Measurements from ENCODE around the gene MSGN1.

MSGN1 gene

DNA sequence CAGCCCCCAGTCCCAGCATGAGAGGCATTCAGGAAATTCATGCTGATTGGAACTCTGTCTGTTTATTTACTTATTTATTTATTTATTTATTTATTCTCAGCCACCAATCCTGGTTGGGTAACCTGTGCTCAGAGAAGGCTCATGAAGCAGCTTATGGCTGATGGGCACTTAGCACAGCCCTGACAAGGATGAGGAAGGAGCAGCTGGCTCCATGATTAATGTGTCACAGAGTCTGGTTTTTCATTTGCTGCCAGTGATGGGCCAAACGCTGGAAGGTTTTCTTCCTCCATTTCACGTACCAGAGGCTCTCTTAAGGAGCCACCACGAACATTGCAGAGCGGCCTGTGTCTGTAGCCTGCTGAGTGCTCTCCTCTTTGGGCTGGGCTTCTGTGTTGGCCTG, 33.9 kb downstream of the MSGN1 start:
- DNase-seq: no peak

DNA sequence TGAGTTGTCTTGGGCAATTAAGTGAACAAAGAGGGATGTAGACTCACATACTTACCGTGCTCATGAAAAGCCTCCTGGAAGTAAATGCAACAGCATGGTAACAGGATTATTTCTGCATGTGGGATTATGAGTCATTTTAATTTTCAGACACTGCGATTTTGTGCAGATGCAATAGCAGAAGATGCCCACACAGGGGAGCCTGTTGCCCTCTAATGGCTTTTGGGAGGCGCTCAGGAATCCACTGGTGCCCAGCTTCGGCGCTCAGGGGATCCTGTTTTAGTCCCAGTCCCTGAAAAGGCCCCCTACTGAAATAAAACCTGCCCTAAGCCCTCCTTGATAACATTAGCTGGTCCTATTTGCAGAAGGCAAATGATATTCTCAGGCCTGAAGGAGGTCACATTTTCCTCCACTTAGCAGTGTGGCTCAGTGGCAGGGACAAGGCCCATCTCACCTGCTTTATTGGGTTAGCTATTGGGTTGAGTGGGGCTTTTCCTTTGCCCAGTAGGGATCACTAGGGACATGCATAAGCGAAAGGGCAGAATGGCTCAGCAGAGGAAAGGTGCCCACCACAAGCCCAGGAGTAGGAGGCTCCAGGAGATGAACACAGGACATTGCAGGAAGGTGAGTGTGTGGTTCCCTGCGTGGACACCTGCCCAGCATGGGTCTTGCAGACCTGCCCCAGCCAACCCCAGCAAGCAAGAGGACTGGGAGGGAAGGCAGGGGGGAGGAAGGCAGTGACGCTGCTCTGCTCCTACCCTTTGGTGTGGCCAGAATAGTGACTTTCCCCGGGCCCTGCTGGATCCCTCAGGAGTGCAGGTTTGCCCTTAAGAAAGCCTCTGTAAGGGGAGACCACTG, 35.7 kb downstream of the MSGN1 start:
- DNase-seq: peak; percentile 44

DNA sequence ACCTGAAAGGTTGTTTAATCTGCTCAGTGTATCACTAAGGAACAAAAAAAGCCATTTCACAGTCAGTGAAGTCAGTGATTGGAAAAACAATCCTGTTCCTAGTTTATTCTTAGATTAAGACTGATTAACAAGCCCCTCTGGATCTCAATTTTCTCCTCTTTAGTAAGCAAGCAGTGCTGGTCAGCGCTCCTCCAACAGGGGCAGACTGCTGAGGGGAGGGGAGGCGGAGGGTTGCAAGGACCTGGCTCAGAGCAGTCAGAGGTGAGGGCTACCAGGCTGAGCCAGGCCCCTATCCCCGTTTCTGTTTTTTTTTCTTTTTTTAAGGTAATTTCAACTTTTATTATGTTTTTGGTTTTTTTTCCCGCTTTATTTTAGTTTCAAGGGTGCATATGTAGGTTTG, 37.5 kb downstream of the MSGN1 start:
- DNase-seq: no peak

DNA sequence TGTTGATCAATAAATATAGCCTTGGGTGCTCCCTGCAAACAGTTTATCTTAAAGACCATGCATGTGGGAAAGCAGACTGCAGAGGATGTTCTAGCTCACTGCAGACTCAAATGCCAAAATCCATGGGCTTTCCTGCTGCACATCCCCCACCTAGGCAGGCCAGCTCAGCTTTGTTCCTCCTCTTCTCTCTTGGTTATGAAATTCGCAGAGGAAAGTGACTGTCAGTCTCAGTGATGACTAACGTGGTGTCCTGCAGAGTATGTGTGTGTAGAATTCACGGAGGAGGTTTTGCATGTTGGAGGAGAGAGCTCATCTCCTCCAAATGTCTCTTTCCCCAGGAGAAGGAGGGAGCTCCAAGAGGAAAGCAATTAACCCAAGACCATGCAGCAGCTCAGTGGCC, 40.8 kb downstream of the MSGN1 start:
- DNase-seq: no peak

DNA sequence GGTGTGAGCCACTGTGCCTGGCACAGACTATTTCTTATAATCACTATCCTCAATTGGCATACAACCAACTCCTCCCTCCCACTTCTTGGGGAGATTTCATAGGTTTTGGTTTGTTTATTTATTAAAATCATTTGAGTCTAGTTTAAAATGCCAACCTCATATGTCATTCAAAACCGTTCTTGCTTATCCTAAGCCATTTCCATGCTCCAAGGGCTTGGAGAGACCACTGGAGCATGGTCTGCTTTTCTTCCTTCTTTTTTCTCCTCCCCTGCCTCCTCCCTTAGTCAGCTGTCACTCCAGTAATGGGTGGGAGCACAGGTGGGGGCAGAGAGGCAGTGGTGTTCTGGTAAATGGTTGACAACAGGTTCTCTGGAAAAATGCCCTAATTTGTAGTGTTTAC, 41.8 kb downstream of the MSGN1 start:
- DNase-seq: no peak

DNA sequence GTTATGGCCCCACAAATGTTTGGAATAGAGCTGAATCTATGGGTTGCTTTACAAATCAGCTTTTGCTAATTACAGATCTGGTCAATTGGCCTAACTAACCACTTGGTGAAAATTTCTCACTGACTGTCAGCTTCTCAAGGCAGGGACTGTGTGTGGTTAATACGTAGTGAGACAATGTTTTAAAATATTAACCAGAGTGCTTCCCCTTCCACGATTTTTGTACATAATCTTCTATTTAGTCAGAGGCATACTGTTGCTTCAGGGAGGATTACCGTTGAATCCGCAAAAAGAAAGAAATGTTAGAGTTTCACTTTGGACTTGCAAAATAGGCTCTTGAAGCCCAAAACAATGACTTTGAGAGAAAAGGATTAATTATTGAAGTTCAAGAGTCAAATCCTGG, 47.3 kb downstream of the MSGN1 start:
- DNase-seq: no peak

DNA sequence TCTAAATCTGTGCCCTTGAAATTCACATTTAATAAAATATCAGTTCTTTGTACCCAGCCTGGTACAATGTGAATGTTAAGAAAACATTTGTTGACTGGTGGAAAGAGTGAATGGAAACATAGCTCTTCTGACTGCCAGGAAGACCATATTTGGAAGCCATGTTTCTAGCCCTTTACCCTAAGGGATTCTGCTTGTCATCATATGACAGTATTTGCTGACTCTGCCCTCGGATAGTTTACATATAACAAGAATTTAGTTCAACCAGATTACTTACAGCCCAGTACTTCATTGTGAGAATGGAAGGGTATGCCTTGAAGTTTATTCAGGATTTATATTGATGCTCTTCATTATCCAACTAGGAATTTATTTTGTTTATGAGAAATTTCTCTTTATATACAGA, 48.4 kb downstream of the MSGN1 start:
- no peak for DNase-seq

DNA sequence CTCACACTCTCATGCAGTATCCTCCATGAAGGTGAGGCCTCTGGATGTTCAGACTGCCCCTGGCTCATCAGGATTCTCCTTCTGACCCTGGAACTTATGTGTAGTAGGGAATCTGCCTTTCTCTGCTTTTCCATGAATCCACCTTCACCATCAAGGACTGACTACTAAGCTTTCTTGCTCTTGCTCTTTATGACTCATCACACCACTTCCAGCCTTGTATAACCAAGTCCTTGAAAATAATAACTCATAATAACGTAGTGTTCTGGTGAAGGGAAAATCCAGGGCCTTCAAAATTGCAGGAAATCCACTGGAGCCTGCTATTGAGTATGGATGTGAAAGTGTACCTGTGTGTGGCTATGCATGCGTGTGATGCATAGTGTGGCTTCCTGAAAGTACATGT, 50.9 kb downstream of the MSGN1 start:
- no peak for DNase-seq

Measured in NCI-H1105 (cell line).